Sigmoid colon (tissue), 7 donors: ENCODE data around the gene EXOC1. TPM values are rescaled to one million over a fixed set of nuclear protein-coding genes. Genes with fewer than 3 reads are reported as not detected.

ENCODE experiments used
- DNase-seq: peaks from one replicate; pipeline ENCODE4 v3.0.0-alpha.2; 2019
- H3K27ac ChIP-seq, 4 donors: fragments of 200-600 bp; sonication (generic); one replicate each; pipeline ENCODE4 v1.5.1; 2016 to 2019; ENCODE audit warnings: mild to moderate bottlenecking in 1 of 4
- H3K27me3 ChIP-seq, 3 donors: fragments of 200-600 bp; sonication (generic); one replicate each; pipeline ENCODE4 v1.5.1; 2019; ENCODE audit warnings: mild to moderate bottlenecking in 1 of 3
- H3K36me3 ChIP-seq, 4 donors: fragments of 200-600 bp; sonication (generic); one replicate each; pipeline ENCODE4 v1.5.1; 2016 to 2019
- H3K4me1 ChIP-seq, 4 donors: fragments of 200-600 bp; sonication (generic); one replicate each; pipeline ENCODE4 v1.5.1; 2017 to 2019
- H3K4me3 ChIP-seq, 4 donors: fragments of 200-600 bp; sonication (generic); one replicate each; pipeline ENCODE4 v1.5.1; 2017 to 2019; ENCODE audit warnings: mild to moderate bottlenecking in 2 of 4, moderate library complexity in 1 of 4
- H3K9me3 ChIP-seq, 4 donors: fragments of 200-600 bp in 3 of 4; sonication (generic) in 3 of 4; one replicate each; pipeline versions ENCODE4 v1.5.1 to v1.6.1; 2013 to 2019
- CTCF ChIP-seq, 4 experiments: fragments of 450-650 bp in 3 of 4; fragments of 200-600 bp in 1 of 4; IDR thresholded peaks; one replicate each; pipeline ENCODE4 v1.5.1; 2016 to 2019; ENCODE audit warnings: antibody characterized with exemption in 4 of 4, mild to moderate bottlenecking in 3 of 4, moderate library complexity in 2 of 4
- EP300 ChIP-seq, 4 donors: sonication (generic); formaldehyde crosslinking; IDR thresholded peaks; one replicate each; pipeline ENCODE4 v1.6.1; 2017; ENCODE audit warnings: antibody characterized with exemption in 4 of 4
- POLR2A ChIP-seq, 2 donors: fragments of 450-650 bp; IDR thresholded peaks; one replicate each; pipeline ENCODE4 v1.6.1; 2016; ENCODE audit warnings: antibody characterized with exemption in 2 of 2, mild to moderate bottlenecking in 2 of 2, moderate library complexity in 2 of 2
- POLR2AphosphoS5 ChIP-seq, 4 donors: sonication (generic); formaldehyde crosslinking; IDR thresholded peaks; one replicate each; pipeline ENCODE4 v1.6.1; 2017; ENCODE audit warnings: antibody characterized with exemption in 4 of 4
- WGBS, 2 donors: extraction: QIAGEN DNeasy Blood & Tissue Kit; methylation state at CpG; one replicate each; pipeline ENCODE4 v1.1.7; 2013; 5-methylcytosine and 5-hydroxymethylcytosine counted together
- intact Hi-C: fragments of 100-400 bp; cut with DNase I; formaldehyde crosslinking; loops from one replicate; pipeline ENCODE4 v1.15.1; 2023
- polyA plus RNA-seq, 3 donors: library from polyadenylated mRNA; stranded (reverse); fragments of 200-250 nt; gene quantifications; one replicate each; pipeline ENCODE4 v1.2.3, GENCODE V29; 2013
- total RNA-seq, 4 donors: library from RNA; depleted of rRNA; stranded (reverse); fragments of >200 nt; gene quantifications; one replicate each; pipeline ENCODE4 v1.1.0, GENCODE V29; 2016
- donor health status: healthy with polysubstance abuse.
- donor health status: Bipolar disorder and iron deficiency.
- donor health status: healthy.

Gene EXOC1
- total and polyA plus RNA-seq, 7 donors, result 14.5 to 49.0 (median 18.3) TPM

GRCh38 chr4:55868581-55869090 lies 15.2 kb downstream of the EXOC1 start:
- Histone ChIP-seq H3K27ac (no peak overlapping the region), H3K4me3 (no peak overlapping the region), H3K36me3 (peaks cover 6 to 79% (median 26%) of the 10 kb centered on the region in 4 donors), H3K27me3 (no peaks in the 10 kb centered on the region), H3K9me3 (no peaks in the 10 kb centered on the region), H3K4me1 (peaks cover 0 to 22% (median 7%) of the 10 kb centered on the region in 4 donors)
- intact Hi-C loops, result no loop called here
- DNase-seq, result no peak
- TF ChIP-seq CTCF (IDR thresholded peaks at IDR 0.05) (no peak), POLR2AphosphoS5 (IDR thresholded peaks at IDR 0.05) (no peak), POLR2A (IDR thresholded peaks at IDR 0.05) (no peak), EP300 (IDR thresholded peaks at IDR 0.05) (no peak)
- WGBS, 2 donors, result 95% methylated on average over 1 of the region's 1 CpG

GRCh38 chr4:55871299-55871800 lies 17.9 kb downstream of the EXOC1 start:
- no peak for DNase-seq
- no peak for TF ChIP-seq POLR2AphosphoS5 (IDR thresholded peaks at IDR 0.05)
- TF ChIP-seq CTCF (IDR thresholded peaks at IDR 0.05), result no peak
- Histone ChIP-seq H3K4me3 (no peak overlapping the region), H3K27me3 (no peaks in the 10 kb centered on the region), H3K9me3 (no peaks in the 10 kb centered on the region), H3K36me3 (peaks cover 6 to 79% (median 24%) of the 10 kb centered on the region in 4 donors), H3K27ac (no peak overlapping the region), H3K4me1 (peaks cover 0 to 12% (median 4%) of the 10 kb centered on the region in 4 donors)
- 71 to 91% methylated on average over 5 of the region's 5 CpGs for WGBS, 2 donors
- intact Hi-C loops, result no loop called here

- no peak for TF ChIP-seq CTCF (IDR thresholded peaks at IDR 0.05)
- no peak for TF ChIP-seq POLR2A (IDR thresholded peaks at IDR 0.05)
- TF ChIP-seq EP300 (IDR thresholded peaks at IDR 0.05), result no peak
- no peak for TF ChIP-seq POLR2AphosphoS5 (IDR thresholded peaks at IDR 0.05)
- Histone ChIP-seq H3K4me3 (no peak overlapping the region), H3K4me1 (peaks cover 0 to 4% (median 0%) of the 10 kb centered on the region in 4 donors), H3K27ac (no peak overlapping the region), H3K36me3 (peaks cover 0 to 83% (median 23%) of the 10 kb centered on the region in 4 donors), H3K9me3 (no peaks in the 10 kb centered on the region), H3K27me3 (no peaks in the 10 kb centered on the region)
- DNase-seq, result no peak
- intact Hi-C loops, result no loop called here
Measured at GRCh38 chr4:55874831-55875230, 21.4 kb downstream of the EXOC1 start.

GRCh38 chr4:55876387-55876786 lies 22.9 kb downstream of the EXOC1 start:
- no peaks in the 10 kb centered on the region for H3K9me3 ChIP-seq
- H3K4me3 ChIP-seq, result no peak overlapping the region
- DNase-seq, result no peak
- peaks cover 0 to 82% (median 22%) of the 10 kb centered on the region in 4 donors for H3K36me3 ChIP-seq
- H3K27ac ChIP-seq, result no peak overlapping the region
- H3K27me3 ChIP-seq, result no peaks in the 10 kb centered on the region
- TF ChIP-seq CTCF (IDR thresholded peaks at IDR 0.05) (no peak), POLR2AphosphoS5 (IDR thresholded peaks at IDR 0.05) (no peak), POLR2A (IDR thresholded peaks at IDR 0.05) (no peak), EP300 (IDR thresholded peaks at IDR 0.05) (no peak)
- intact Hi-C loops, result no loop called here
- peaks cover 0 to 4% (median 0%) of the 10 kb centered on the region in 4 donors for H3K4me1 ChIP-seq

GRCh38 chr4:55879224-55879623 lies 25.8 kb downstream of the EXOC1 start:
- H3K9me3 ChIP-seq, result no peaks in the 10 kb centered on the region
- H3K4me1 ChIP-seq, result peaks cover 0 to 11% (median 0%) of the 10 kb centered on the region in 4 donors
- TF ChIP-seq POLR2A (IDR thresholded peaks at IDR 0.05), result no peak
- TF ChIP-seq EP300 (IDR thresholded peaks at IDR 0.05), result no peak
- no peak for TF ChIP-seq CTCF (IDR thresholded peaks at IDR 0.05)
- no peak for TF ChIP-seq POLR2AphosphoS5 (IDR thresholded peaks at IDR 0.05)
- no peak overlapping the region for H3K27ac ChIP-seq
- no peaks in the 10 kb centered on the region for H3K27me3 ChIP-seq
- DNase-seq, result no peak
- 95 to 97% methylated on average over 3 of the region's 3 CpGs for WGBS, 2 donors
- no peak overlapping the region for H3K4me3 ChIP-seq
- intact Hi-C loops, result no loop called here
- peaks cover 0 to 76% (median 22%) of the 10 kb centered on the region in 4 donors for H3K36me3 ChIP-seq
